ENCODE results near the gene SYCP2L.

Gene SYCP2L

GRCh38 chr6:10867952-10868351 lies 18.9 kb upstream of the SYCP2L start:
- no peak for TF ChIP-seq GATA2 (IDR thresholded peaks at IDR 0.05; ENCODE audit: low read depth, low read length)
- TF ChIP-seq GATA3 (IDR thresholded peaks at IDR 0.05; ENCODE audit: low read depth, low read length) = no peak

GRCh38 chr6:10873374-10873773 lies 13.5 kb upstream of the SYCP2L start:
- TF ChIP-seq GATA2 (IDR thresholded peaks at IDR 0.05; ENCODE audit: low read depth, low read length) = no peak
- TF ChIP-seq GATA3 (IDR thresholded peaks at IDR 0.05; ENCODE audit: low read depth, low read length) = no peak

GRCh38 chr6:10874207-10874606 lies 12.6 kb upstream of the SYCP2L start:
- TF ChIP-seq GATA2 (IDR thresholded peaks at IDR 0.05; ENCODE audit: low read depth, low read length) (no peak), GATA3 (IDR thresholded peaks at IDR 0.05; ENCODE audit: low read depth, low read length) (no peak)

GRCh38 chr6:10875026-10875425 lies 11.8 kb upstream of the SYCP2L start:
- TF ChIP-seq GATA2 (IDR thresholded peaks at IDR 0.05; ENCODE audit: low read depth, low read length) = no peak
- TF ChIP-seq GATA3 (IDR thresholded peaks at IDR 0.05; ENCODE audit: low read depth, low read length) = no peak

- TF ChIP-seq GATA3 (IDR thresholded peaks at IDR 0.05; ENCODE audit: low read depth, low read length) (no peak), GATA2 (IDR thresholded peaks at IDR 0.05; ENCODE audit: low read depth, low read length) (no peak)
These were observed 9.8 kb upstream of the SYCP2L start for GRCh38 chr6:10877012-10877411.

- TF ChIP-seq GATA2 (IDR thresholded peaks at IDR 0.05; ENCODE audit: low read depth, low read length) = no peak
- no peak for TF ChIP-seq GATA3 (IDR thresholded peaks at IDR 0.05; ENCODE audit: low read depth, low read length)
These were observed 9.0 kb upstream of the SYCP2L start for GRCh38 chr6:10877871-10878270.

- TF ChIP-seq GATA2 (IDR thresholded peaks at IDR 0.05; ENCODE audit: low read depth, low read length) (no peak), GATA3 (IDR thresholded peaks at IDR 0.05; ENCODE audit: low read depth, low read length) (no peak)
These were observed 6.5 kb upstream of the SYCP2L start for GRCh38 chr6:10880366-10880765.

GRCh38 chr6:10882657-10883171 lies 4.1 kb upstream of the SYCP2L start:
- TF ChIP-seq GATA2 (IDR thresholded peaks at IDR 0.05; ENCODE audit: low read depth, low read length) (no peak), GATA3 (IDR thresholded peaks at IDR 0.05; ENCODE audit: low read depth, low read length) (no peak)

- TF ChIP-seq GATA2 (IDR thresholded peaks at IDR 0.05; ENCODE audit: low read depth, low read length) = no peak
- no peak for TF ChIP-seq GATA3 (IDR thresholded peaks at IDR 0.05; ENCODE audit: low read depth, low read length)
These were observed 3.3 kb upstream of the SYCP2L start for GRCh38 chr6:10883312-10884244.

- TF ChIP-seq GATA2 (IDR thresholded peaks at IDR 0.05; ENCODE audit: low read depth, low read length) = no peak
- TF ChIP-seq GATA3 (IDR thresholded peaks at IDR 0.05; ENCODE audit: low read depth, low read length) = no peak
These were observed 2.4 kb upstream of the SYCP2L start for GRCh38 chr6:10884245-10884972.

GRCh38 chr6:10890151-10890550 lies 3.3 kb downstream of the SYCP2L start:
- TF ChIP-seq GATA2 (IDR thresholded peaks at IDR 0.05; ENCODE audit: low read depth, low read length) (no peak), GATA3 (IDR thresholded peaks at IDR 0.05; ENCODE audit: low read depth, low read length) (no peak)

- no peak for TF ChIP-seq GATA3 (IDR thresholded peaks at IDR 0.05; ENCODE audit: low read depth, low read length)
- no peak for TF ChIP-seq GATA2 (IDR thresholded peaks at IDR 0.05; ENCODE audit: low read depth, low read length)
These were observed 5.1 kb downstream of the SYCP2L start for GRCh38 chr6:10891960-10892359.

- TF ChIP-seq GATA2 (IDR thresholded peaks at IDR 0.05; ENCODE audit: low read depth, low read length) (no peak), GATA3 (IDR thresholded peaks at IDR 0.05; ENCODE audit: low read depth, low read length) (no peak)
These were observed 8.1 kb downstream of the SYCP2L start for GRCh38 chr6:10894958-10895357.

- TF ChIP-seq GATA2 (IDR thresholded peaks at IDR 0.05; ENCODE audit: low read depth, low read length) = no peak
- TF ChIP-seq GATA3 (IDR thresholded peaks at IDR 0.05; ENCODE audit: low read depth, low read length) = no peak
These were observed 9.8 kb downstream of the SYCP2L start for GRCh38 chr6:10896691-10897090.
